RWPE1 (cell line): Measurements from ENCODE around the gene PTPRN2.

Experiments used
- CTCF ChIA-PET: fragments of 350-600 bp; sonication (Branson Sonifier 250); formaldehyde crosslinking; extraction: SDS; loops from one replicate; lab custom pipeline; 2021; lab: Yijun Ruan, JAX
- POLR2A ChIA-PET: fragments of 400-600 bp; formaldehyde crosslinking; extraction: SDS; loops from one replicate; lab custom pipeline; 2020; ENCODE audit warnings: antibody characterized with exemption; ENCODE audit not compliant: low non-redundant PET; lab: Yijun Ruan, JAX
- DNase-seq: peaks from one replicate; pipeline ENCODE4 v3.0.0; 2012; ENCODE audit warnings: low spot score
- H3K27ac ChIP-seq: fragments of 450-650 bp; 2 replicates; pipeline ENCODE4 v1.5.1; 2017
- CTCF ChIP-seq: fragments of 450-650 bp; conservative IDR thresholded peaks from 2 replicates; pipeline ENCODE4 v1.5.1; 2017; ENCODE audit warnings: low read depth, mild to moderate bottlenecking

PTPRN2 gene

GRCh38 chr7:157885140-157885539 is 702.5 kb downstream of the PTPRN2 start:
- TF ChIP-seq CTCF, result no peak
- CTCF ChIA-PET, result no interaction called here
- POLR2A ChIA-PET, result no interaction called here

GRCh38 chr7:157884461-157885062 is 703.1 kb downstream of the PTPRN2 start:
- POLR2A ChIA-PET, result no interaction called here
- no peak overlapping the region for H3K27ac ChIP-seq

More at GRCh38 chr7:157885140-157885539, 702.5 kb downstream of the PTPRN2 start:
- H3K27ac ChIP-seq, result no peak overlapping the region
- DNase-seq, result no peak

GRCh38 chr7:157881048-157881771 is 706.4 kb downstream of the PTPRN2 start:
- POLR2A ChIA-PET, result no interaction called here
- no peak for TF ChIP-seq CTCF
- no peak overlapping the region for H3K27ac ChIP-seq
- CTCF ChIA-PET, result no interaction called here
- no peak for DNase-seq

More at GRCh38 chr7:157884461-157885062, 703.1 kb downstream of the PTPRN2 start:
- no peak for DNase-seq
- CTCF ChIA-PET, result no interaction called here
- TF ChIP-seq CTCF, result no peak

GRCh38 chr7:157879391-157879790 is 708.2 kb downstream of the PTPRN2 start:
- CTCF ChIA-PET, result no interaction called here
- POLR2A ChIA-PET, result no interaction called here
- no peak overlapping the region for H3K27ac ChIP-seq
- no peak for DNase-seq
- TF ChIP-seq CTCF, result no peak

GRCh38 chr7:157877298-157878090 is 710.1 kb downstream of the PTPRN2 start:
- TF ChIP-seq CTCF, result no peak
- no peak for DNase-seq
- no peak overlapping the region for H3K27ac ChIP-seq
- CTCF ChIA-PET, result no interaction called here
- POLR2A ChIA-PET, result interaction anchor here (0.7 kb wide), 1 partner anchor 361 kb away, joined by 3 read pairs; no protein-coding TSS in a partner anchor
